Immature natural killer cell (primary cell): ENCODE data around the gene MBD4. TPM values are rescaled to one million over a fixed set of nuclear protein-coding genes. Genes with fewer than 3 reads are reported as not detected.

Experiments used
- DNase-seq, 3 donors: peaks; one replicate each; pipeline ENCODE4 v3.0.0; 2022; ENCODE audit warnings: mixed read lengths in 1 of 3
- H3K27ac Mint-ChIP-seq, 6 donors: one replicate each; pipeline ENCODE4 v1.8.0; 2020; ENCODE audit warnings: mixed read lengths in 6 of 6, mild to moderate bottlenecking in 5 of 6, inconsistent platforms in 4 of 6, moderate library complexity in 3 of 6
- H3K27me3 Mint-ChIP-seq, 3 donors: one replicate each; pipeline ENCODE4 v1.8.0; 2020 to 2021; ENCODE audit warnings: low read depth in 3 of 3, mild to moderate bottlenecking in 3 of 3, mixed read lengths in 3 of 3, moderate library complexity in 3 of 3, inconsistent platforms in 1 of 3
- H3K36me3 Mint-ChIP-seq, 3 donors: one replicate each; pipeline ENCODE4 v1.8.0; 2020; ENCODE audit warnings: mixed read lengths in 3 of 3, inconsistent platforms in 2 of 3, mild to moderate bottlenecking in 2 of 3
- H3K4me1 Mint-ChIP-seq, 2 donors: one replicate each; pipeline ENCODE4 v1.8.0; 2020; ENCODE audit warnings: inconsistent platforms in 2 of 2, mild to moderate bottlenecking in 2 of 2, mixed read lengths in 2 of 2, moderate library complexity in 1 of 2
- H3K4me3 Mint-ChIP-seq, 5 donors: one replicate each; pipeline ENCODE4 v1.8.0; 2020; ENCODE audit warnings: mild to moderate bottlenecking in 5 of 5, mixed read lengths in 5 of 5, inconsistent platforms in 3 of 5, moderate library complexity in 3 of 5
- H3K9me3 Mint-ChIP-seq, 6 donors: one replicate each; pipeline ENCODE4 v1.8.0; 2020; ENCODE audit warnings: mild to moderate bottlenecking in 6 of 6, mixed read lengths in 6 of 6, inconsistent platforms in 4 of 6, moderate library complexity in 3 of 6
- polyA plus RNA-seq, 3 donors: library from polyadenylated mRNA; unstranded; fragments of 300-500 nt; fragmentation: Illumina TruSeq; gene quantifications; one replicate each; pipeline ENCODE4 v1.2.3, GENCODE V29; 2021

Gene MBD4
- polyA plus RNA-seq, 3 donors from 2014 or later, result 26.5 to 36.0 (median 29.2) TPM

GRCh38 chr3:129433565-129433964 is 6.2 kb downstream of the MBD4 start:
- no peak for DNase-seq
- Mint-ChIP-seq H3K9me3 (no peaks in the 10 kb centered on the region), H3K27me3 (peaks cover 0 to 1% (median under 1%) of the 10 kb centered on the region in 3 donors), H3K27ac (no peak overlapping the region), H3K36me3 (peaks cover 21 to 53% (median 29%) of the 10 kb centered on the region in 3 donors), H3K4me1 (peaks cover 39 to 75% of the 10 kb centered on the region in 2 donors), H3K4me3 (no peak overlapping the region)

- Mint-ChIP-seq H3K27ac (peak overlapping the region in 3 of 6 donors; percentile 35 to 59 (median 44)), H3K9me3 (no peaks in the 10 kb centered on the region), H3K4me3 (no peak overlapping the region), H3K4me1 (peaks cover 40 to 75% of the 10 kb centered on the region in 2 donors), H3K27me3 (peaks cover 2 to 6% (median 4%) of the 10 kb centered on the region in 3 donors), H3K36me3 (peaks cover 21 to 47% (median 25%) of the 10 kb centered on the region in 3 donors)
- DNase-seq, result no peak
Measured at GRCh38 chr3:129432671-129433070, 7.1 kb downstream of the MBD4 start.

GRCh38 chr3:129432036-129432435 is 7.7 kb downstream of the MBD4 start:
- DNase-seq, result peak in 1 of 3 donors; percentile 14
- H3K9me3 Mint-ChIP-seq, result no peaks in the 10 kb centered on the region
- peak overlapping the region in 4 of 6 donors; percentile 35 to 78 (median 44) for H3K27ac Mint-ChIP-seq
- peaks cover 4 to 6% (median 4%) of the 10 kb centered on the region in 3 donors for H3K27me3 Mint-ChIP-seq
- peaks cover 21 to 43% (median 23%) of the 10 kb centered on the region in 3 donors for H3K36me3 Mint-ChIP-seq
- no peak overlapping the region for H3K4me3 Mint-ChIP-seq
- peaks cover 43 to 74% of the 10 kb centered on the region in 2 donors for H3K4me1 Mint-ChIP-seq

GRCh38 chr3:129429602-129430001 is 10.1 kb downstream of the MBD4 start:
- peaks cover 4 to 9% (median 4%) of the 10 kb centered on the region in 3 donors for H3K27me3 Mint-ChIP-seq
- peaks cover 13 to 27% (median 15%) of the 10 kb centered on the region in 3 donors for H3K36me3 Mint-ChIP-seq
- peaks cover 33 to 50% of the 10 kb centered on the region in 2 donors for H3K4me1 Mint-ChIP-seq
- no peak for DNase-seq
- H3K4me3 Mint-ChIP-seq, result no peak overlapping the region
- H3K9me3 Mint-ChIP-seq, result no peaks in the 10 kb centered on the region
- peak overlapping the region in 2 of 6 donors; percentile 16 to 19 for H3K27ac Mint-ChIP-seq

- H3K4me1 Mint-ChIP-seq, result peaks cover 31 to 44% of the 10 kb centered on the region in 2 donors
Measured at GRCh38 chr3:129429080-129429451, 10.7 kb downstream of the MBD4 start.

GRCh38 chr3:129428376-129429079 is 11.2 kb downstream of the MBD4 start, which contains the start of gene EFCAB12:
Gene EFCAB12, minus strand, starts transcription at chr3:129428636. Its CDS starts 148 bp downstream, at chr3:129428488.
- Mint-ChIP-seq H3K36me3 (peaks cover 5 to 19% (median 15%) of the 10 kb centered on the region in 3 donors), H3K27ac (peak within 1 kb of the TSS; percentile 16 to 85 (median 76)), H3K27me3 (peaks cover 4 to 9% (median 5%) of the 10 kb centered on the region in 3 donors), H3K4me3 (peak within 1 kb of the TSS; percentile 83 to 89 (median 87)), H3K4me1 (peaks cover 28 to 41% of the 10 kb centered on the region in 2 donors), H3K9me3 (no peaks in the 10 kb centered on the region)
- DNase-seq, result peak; percentile 83 to 85 (median 84)

More at GRCh38 chr3:129429080-129429451, 10.7 kb downstream of the MBD4 start:
- Mint-ChIP-seq H3K36me3 (peaks cover 10 to 24% (median 15%) of the 10 kb centered on the region in 3 donors), H3K27me3 (peaks cover 4 to 9% (median 4%) of the 10 kb centered on the region in 3 donors), H3K9me3 (no peaks in the 10 kb centered on the region), H3K4me3 (peak overlapping the region; percentile 83 to 89 (median 87)), H3K27ac (peak overlapping the region; percentile 12 to 85 (median 76))
- DNase-seq, result no peak

GRCh38 chr3:129428007-129428375 is 11.8 kb downstream of the MBD4 start:
- Mint-ChIP-seq H3K27me3 (peaks cover 4 to 9% (median 5%) of the 10 kb centered on the region in 3 donors), H3K4me1 (peaks cover 28 to 39% of the 10 kb centered on the region in 2 donors), H3K27ac (peak overlapping the region; percentile 16 to 85 (median 76)), H3K36me3 (peaks cover 4 to 15% (median 14%) of the 10 kb centered on the region in 3 donors), H3K9me3 (no peaks in the 10 kb centered on the region), H3K4me3 (peak overlapping the region; percentile 83 to 89 (median 87))
- no peak for DNase-seq

- Mint-ChIP-seq H3K27ac (no peak overlapping the region), H3K9me3 (no peaks in the 10 kb centered on the region), H3K4me3 (no peak overlapping the region), H3K36me3 (peaks cover 0 to 3% (median 0%) of the 10 kb centered on the region in 3 donors), H3K4me1 (peaks cover 19 to 20% of the 10 kb centered on the region in 2 donors), H3K27me3 (peaks cover 4 to 9% (median 5%) of the 10 kb centered on the region in 3 donors)
- no peak for DNase-seq
Measured at GRCh38 chr3:129425619-129426018, 14.1 kb downstream of the MBD4 start.

GRCh38 chr3:129425213-129425612 is 14.5 kb downstream of the MBD4 start:
- H3K4me1 Mint-ChIP-seq, result peaks cover 19 to 20% of the 10 kb centered on the region in 2 donors
- H3K9me3 Mint-ChIP-seq, result no peaks in the 10 kb centered on the region
- DNase-seq, result no peak
- H3K27ac Mint-ChIP-seq, result no peak overlapping the region
- peaks cover 4 to 9% (median 5%) of the 10 kb centered on the region in 3 donors for H3K27me3 Mint-ChIP-seq
- peaks cover 0 to 3% (median 0%) of the 10 kb centered on the region in 3 donors for H3K36me3 Mint-ChIP-seq
- H3K4me3 Mint-ChIP-seq, result no peak overlapping the region

GRCh38 chr3:129424185-129424841 is 15.4 kb downstream of the MBD4 start:
- no peak for DNase-seq
- Mint-ChIP-seq H3K4me3 (no peak overlapping the region), H3K4me1 (peaks cover 18 to 20% of the 10 kb centered on the region in 2 donors)

GRCh38 chr3:129422897-129423296 is 16.9 kb downstream of the MBD4 start:
- no peak for DNase-seq
- Mint-ChIP-seq H3K4me3 (no peak overlapping the region), H3K36me3 (no peaks in the 10 kb centered on the region), H3K4me1 (peaks cover 6 to 8% of the 10 kb centered on the region in 2 donors), H3K9me3 (no peaks in the 10 kb centered on the region), H3K27ac (no peak overlapping the region), H3K27me3 (peaks cover 0 to 5% (median 3%) of the 10 kb centered on the region in 3 donors)

More at GRCh38 chr3:129424185-129424841, 15.4 kb downstream of the MBD4 start:
- peaks cover 0 to 3% (median 0%) of the 10 kb centered on the region in 3 donors for H3K36me3 Mint-ChIP-seq
- H3K27me3 Mint-ChIP-seq, result peaks cover 4 to 10% (median 5%) of the 10 kb centered on the region in 3 donors
- H3K9me3 Mint-ChIP-seq, result no peaks in the 10 kb centered on the region
- no peak overlapping the region for H3K27ac Mint-ChIP-seq

GRCh38 chr3:129421988-129422745 is 17.6 kb downstream of the MBD4 start:
- no peak for DNase-seq
- Mint-ChIP-seq H3K4me1 (peaks cover under 1% of the 10 kb centered on the region in 2 donors), H3K36me3 (no peaks in the 10 kb centered on the region), H3K27me3 (peaks cover 0 to 5% (median 2%) of the 10 kb centered on the region in 3 donors), H3K9me3 (no peaks in the 10 kb centered on the region), H3K4me3 (no peak overlapping the region), H3K27ac (no peak overlapping the region)

GRCh38 chr3:129421236-129421883 is 18.4 kb downstream of the MBD4 start:
- no peak overlapping the region for H3K4me3 Mint-ChIP-seq
- peak overlapping the region in 1 of 6 donors; percentile 29 for H3K27ac Mint-ChIP-seq
- no peaks in the 10 kb centered on the region for H3K36me3 Mint-ChIP-seq
- H3K9me3 Mint-ChIP-seq, result no peaks in the 10 kb centered on the region
- H3K27me3 Mint-ChIP-seq, result peaks cover 0 to 2% (median 2%) of the 10 kb centered on the region in 3 donors
- H3K4me1 Mint-ChIP-seq, result no peaks in the 10 kb centered on the region
- DNase-seq, result no peak
